HG03565 (cell line): ENCODE results near the gene CDK5RAP2.
"Not testable (repeated sequence)": the region's sequence is repeated elsewhere in the genome, so short reads cannot be mapped to it uniquely, and the experiment has no call there.

Experiments
- ATAC-seq: cut with Tn5 transposase; IDR thresholded peaks from one replicate; pipeline ENCODE4 v1.9.1; 2021; ENCODE audit warnings: mild to moderate bottlenecking, moderate library complexity; ENCODE audit not compliant: unreplicated experiment

Gene CDK5RAP2

GRCh38 chr9:120580051-120580896 lies at the start of gene CDK5RAP2:
CDK5RAP2 (minus strand) TSS chr9:120580167; CDS start chr9:120579978, 189 bp downstream.
- peak; percentile 93 for ATAC-seq

GRCh38 chr9:120628925-120629497 lies 49.0 kb upstream of the CDK5RAP2 start:
- not testable (repeated sequence) for ATAC-seq

- no peak for ATAC-seq
These were observed 48.4 kb upstream of the CDK5RAP2 start for GRCh38 chr9:120628207-120628924.

GRCh38 chr9:120627073-120627472 lies 47.1 kb upstream of the CDK5RAP2 start:
- no peak for ATAC-seq

- ATAC-seq = no peak
These were observed 46.5 kb upstream of the CDK5RAP2 start for GRCh38 chr9:120626512-120626911.

GRCh38 chr9:120625222-120625621 lies 45.3 kb upstream of the CDK5RAP2 start:
- ATAC-seq = no peak

GRCh38 chr9:120622790-120623189 lies 42.8 kb upstream of the CDK5RAP2 start:
- ATAC-seq = no peak

- no peak for ATAC-seq
These were observed 42.0 kb upstream of the CDK5RAP2 start for GRCh38 chr9:120621941-120622340.

- ATAC-seq = no peak
These were observed 40.0 kb upstream of the CDK5RAP2 start for GRCh38 chr9:120619751-120620655.

GRCh38 chr9:120616966-120617935 lies 37.3 kb upstream of the CDK5RAP2 start:
- ATAC-seq = no peak

- no peak for ATAC-seq
These were observed 32.3 kb upstream of the CDK5RAP2 start for GRCh38 chr9:120612218-120612617.

- ATAC-seq = no peak
These were observed 31.7 kb upstream of the CDK5RAP2 start for GRCh38 chr9:120611690-120612068.

GRCh38 chr9:120610975-120611689 lies 31.2 kb upstream of the CDK5RAP2 start:
- ATAC-seq = no peak

- no peak for ATAC-seq
These were observed 29.7 kb upstream of the CDK5RAP2 start for GRCh38 chr9:120609636-120610035.

- ATAC-seq = no peak
These were observed 28.5 kb upstream of the CDK5RAP2 start for GRCh38 chr9:120608421-120608820.

GRCh38 chr9:120603591-120603990 lies 23.6 kb upstream of the CDK5RAP2 start:
- no peak for ATAC-seq

- no peak for ATAC-seq
These were observed 23.0 kb upstream of the CDK5RAP2 start for GRCh38 chr9:120603010-120603409.

GRCh38 chr9:120593955-120594277 lies 13.9 kb upstream of the CDK5RAP2 start:
- ATAC-seq = no peak
